Calu3 (cell line): Measurements from ENCODE around the gene TMEM147. TPM values are rescaled to one million over a fixed set of nuclear protein-coding genes. Genes with fewer than 3 reads are reported as not detected.

ENCODE experiments used
- BruUV-seq: library from RNA; stranded (reverse); fragments of 400-500 nt; replicated peaks from 2 replicates; lab custom pipeline; 2021; lab: Mats Ljungman, UMichigan
- CTCF ChIA-PET: fragments of 300-600 bp; sonication (Branson Sonifier 250); formaldehyde crosslinking; loops from one replicate; lab custom pipeline; 2022; ENCODE audit warnings: antibody characterized with exemption; lab: Charles Lee
- DNase-seq: peaks from one replicate; pipeline ENCODE4 v3.0.0; 2022
- H3K27ac Mint-ChIP-seq: one replicate; pipeline ENCODE4 v1.8.0; 2022; ENCODE audit warnings: mixed read lengths; ENCODE audit not compliant: unreplicated experiment
- H3K27me3 Mint-ChIP-seq: one replicate; pipeline ENCODE4 v1.8.0; 2022; ENCODE audit warnings: mixed read lengths; ENCODE audit not compliant: unreplicated experiment
- H3K36me3 Mint-ChIP-seq: one replicate; pipeline ENCODE4 v1.8.0; 2022; ENCODE audit warnings: mild to moderate bottlenecking, moderate library complexity, mixed read lengths; ENCODE audit not compliant: insufficient read depth, unreplicated experiment
- H3K4me1 Mint-ChIP-seq: one replicate; pipeline ENCODE4 v1.8.0; 2022; ENCODE audit warnings: mild to moderate bottlenecking, low read depth, mixed read lengths; ENCODE audit not compliant: unreplicated experiment
- H3K4me3 Mint-ChIP-seq: one replicate; pipeline ENCODE4 v1.8.0; 2022; ENCODE audit warnings: mild to moderate bottlenecking, low read depth, moderate library complexity, mixed read lengths; ENCODE audit not compliant: unreplicated experiment
- H3K9me3 Mint-ChIP-seq: one replicate; pipeline ENCODE4 v1.8.0; 2022; ENCODE audit warnings: low read depth, mixed read lengths; ENCODE audit not compliant: unreplicated experiment
- intact Hi-C: fragments of 100-400 bp; cut with micrococcal nuclease; formaldehyde crosslinking; loops from one replicate; pipeline ENCODE4 v1.10.0; 2022; ENCODE audit not compliant: unreplicated experiment
- total RNA-seq: library from RNA; stranded (reverse); gene quantifications from 2 replicates; pipeline ENCODE4 v1.2.3, GENCODE V29; 2022
- TF ChIP-seq, protein P1 (sequence below): fragments of 200-600 bp; IDR thresholded peaks from one replicate; pipeline ENCODE4 v1.8.0; 2022; ENCODE audit warnings: antibody characterized with exemption; ENCODE audit not compliant: unreplicated experiment

Gene TMEM147
- total RNA-seq, 1 experiment from 2014 or later = 118 TPM

DNA sequence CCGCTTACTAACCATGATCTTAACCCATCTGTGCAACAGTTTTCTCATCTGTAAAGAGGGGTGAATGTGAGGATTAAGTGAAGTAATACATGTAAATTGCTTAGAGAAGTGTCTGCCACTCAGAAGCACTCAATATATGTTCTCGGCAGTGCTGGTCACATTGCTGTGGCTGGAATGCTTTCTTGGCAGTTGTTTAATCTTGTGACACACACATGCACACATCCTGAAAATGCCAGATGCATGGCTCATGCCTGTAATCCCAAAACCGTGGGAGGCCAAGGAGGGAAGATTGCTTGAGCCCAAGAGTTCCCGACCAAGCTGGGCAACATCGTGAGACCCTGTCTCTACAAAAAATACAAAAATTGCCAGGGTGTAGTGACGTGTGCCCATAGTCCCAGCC, 27.1 kb upstream of the TMEM147 start:
- no peak overlapping the region for H3K27ac Mint-ChIP-seq
- H3K36me3 Mint-ChIP-seq = peaks cover 4% of the 10 kb centered on the region
- TF ChIP-seq, protein P1, sequence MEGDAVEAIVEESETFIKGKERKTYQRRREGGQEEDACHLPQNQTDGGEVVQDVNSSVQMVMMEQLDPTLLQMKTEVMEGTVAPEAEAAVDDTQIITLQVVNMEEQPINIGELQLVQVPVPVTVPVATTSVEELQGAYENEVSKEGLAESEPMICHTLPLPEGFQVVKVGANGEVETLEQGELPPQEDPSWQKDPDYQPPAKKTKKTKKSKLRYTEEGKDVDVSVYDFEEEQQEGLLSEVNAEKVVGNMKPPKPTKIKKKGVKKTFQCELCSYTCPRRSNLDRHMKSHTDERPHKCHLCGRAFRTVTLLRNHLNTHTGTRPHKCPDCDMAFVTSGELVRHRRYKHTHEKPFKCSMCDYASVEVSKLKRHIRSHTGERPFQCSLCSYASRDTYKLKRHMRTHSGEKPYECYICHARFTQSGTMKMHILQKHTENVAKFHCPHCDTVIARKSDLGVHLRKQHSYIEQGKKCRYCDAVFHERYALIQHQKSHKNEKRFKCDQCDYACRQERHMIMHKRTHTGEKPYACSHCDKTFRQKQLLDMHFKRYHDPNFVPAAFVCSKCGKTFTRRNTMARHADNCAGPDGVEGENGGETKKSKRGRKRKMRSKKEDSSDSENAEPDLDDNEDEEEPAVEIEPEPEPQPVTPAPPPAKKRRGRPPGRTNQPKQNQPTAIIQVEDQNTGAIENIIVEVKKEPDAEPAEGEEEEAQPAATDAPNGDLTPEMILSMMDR = no peak
- H3K27me3 Mint-ChIP-seq = peaks cover 43% of the 10 kb centered on the region
- no peak overlapping the region for H3K4me3 Mint-ChIP-seq
- peaks cover 20% of the 10 kb centered on the region for H3K4me1 Mint-ChIP-seq
- intact Hi-C loops = no loop called here
- no peak for DNase-seq
- no TSS peak for BruUV-seq
- CTCF ChIA-PET = interaction anchor here (0.7 kb wide), 1 partner anchor 9 kb away, joined by 6 read pairs; no protein-coding TSS in a partner anchor
- H3K9me3 Mint-ChIP-seq = no peaks in the 10 kb centered on the region

DNA sequence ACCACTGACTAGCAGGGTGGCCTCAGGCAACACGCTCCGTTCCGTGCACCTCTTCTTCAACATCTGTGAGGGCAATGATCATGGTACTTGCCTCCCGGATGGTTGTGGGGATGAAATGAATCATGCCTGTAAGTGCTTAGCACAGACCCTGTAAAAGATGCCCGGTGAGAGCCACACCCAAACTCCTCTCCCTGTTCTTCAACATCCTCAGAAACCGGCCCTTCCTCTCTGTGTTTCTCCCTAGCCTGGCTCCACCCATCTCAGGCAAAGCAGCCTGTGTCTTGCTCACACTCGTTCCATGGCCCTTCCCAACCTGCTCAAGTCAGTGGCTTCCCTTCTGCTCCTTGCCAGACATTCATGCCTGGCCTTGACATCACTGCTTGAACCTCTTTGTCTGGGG, 26.1 kb upstream of the TMEM147 start:
- intact Hi-C loops = no loop called here
- CTCF ChIA-PET = no interaction called here
- DNase-seq = peak; percentile 35

DNA sequence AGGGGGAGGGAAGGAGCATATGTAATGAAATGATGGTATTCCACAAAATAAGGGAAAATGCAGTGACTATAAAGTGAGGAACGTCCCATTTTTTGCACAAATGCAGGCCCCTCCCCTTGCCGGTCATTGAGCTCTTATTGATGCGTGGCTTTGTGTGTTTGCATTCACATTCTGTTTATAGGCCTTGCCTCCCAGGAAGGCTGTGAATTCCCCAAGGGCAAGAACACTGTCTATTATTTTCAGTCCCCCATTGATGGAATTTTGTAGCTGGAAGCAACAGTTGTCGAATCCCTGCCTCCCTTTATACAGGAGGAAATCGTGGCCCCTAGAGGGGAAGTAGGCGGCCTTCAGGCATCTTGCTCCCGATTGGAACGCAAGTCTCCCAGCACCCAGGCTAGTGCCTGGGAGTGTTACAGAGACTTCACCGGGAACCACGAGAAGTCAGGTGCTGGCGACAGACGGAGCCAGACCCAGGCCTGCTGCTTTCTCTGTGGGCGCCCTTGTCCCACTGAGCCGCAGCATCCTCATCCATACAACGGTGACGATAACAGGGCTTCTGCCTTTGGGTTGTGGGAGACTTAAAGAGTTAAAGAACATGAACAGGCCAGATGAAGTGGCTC, 24.2 kb upstream of the TMEM147 start:
- Mint-ChIP-seq H3K9me3 (no peaks in the 10 kb centered on the region), H3K27me3 (peaks cover 51% of the 10 kb centered on the region), H3K4me3 (no peak overlapping the region), H3K4me1 (peaks cover 9% of the 10 kb centered on the region), H3K27ac (no peak overlapping the region), H3K36me3 (peaks cover 4% of the 10 kb centered on the region)
- TF ChIP-seq, protein P1 = no peak
- BruUV-seq = no TSS peak
- CTCF ChIA-PET = interaction anchor here (1.1 kb wide), 1 partner anchor 11 kb away, joined by 3 read pairs; no protein-coding TSS in a partner anchor
- no peak for DNase-seq
- intact Hi-C loops = no loop called here

More for the DNA sequence above, 26.1 kb upstream of the TMEM147 start:
- H3K9me3 Mint-ChIP-seq = no peaks in the 10 kb centered on the region
- peaks cover 4% of the 10 kb centered on the region for H3K36me3 Mint-ChIP-seq
- peaks cover 10% of the 10 kb centered on the region for H3K4me1 Mint-ChIP-seq
- TF ChIP-seq, protein P1 = no peak
- no peak overlapping the region for H3K27ac Mint-ChIP-seq
- peaks cover 43% of the 10 kb centered on the region for H3K27me3 Mint-ChIP-seq
- BruUV-seq = no TSS peak
- no peak overlapping the region for H3K4me3 Mint-ChIP-seq

- peaks cover 4% of the 10 kb centered on the region for H3K36me3 Mint-ChIP-seq
- peaks cover 67% of the 10 kb centered on the region for H3K27me3 Mint-ChIP-seq
- CTCF ChIA-PET = interaction anchor here (0.6 to 1.2 kb wide), 2 partner anchors 12 to 19 kb away, joined by 4 to 5 read pairs; no protein-coding TSS in a partner anchor
- no peak overlapping the region for H3K4me3 Mint-ChIP-seq
- intact Hi-C loops = no loop called here
- no peaks in the 10 kb centered on the region for H3K9me3 Mint-ChIP-seq
- DNase-seq = no peak
- H3K27ac Mint-ChIP-seq = no peak overlapping the region
- TF ChIP-seq, protein P1 = no peak
- no TSS peak for BruUV-seq
- peaks cover 9% of the 10 kb centered on the region for H3K4me1 Mint-ChIP-seq
Observed at GRCh38 chr19:35522745-35523327, 22.6 kb upstream of the TMEM147 start.
